Choroid plexus epithelial cell (primary cell): Measurements from ENCODE around the gene PRICKLE2.

Experiments used
- DNase-seq: peaks from one replicate; pipeline ENCODE4 v3.0.0-alpha.2; 2010; ENCODE audit warnings: low read depth
- H3K4me3 ChIP-seq: 2 replicates; pipeline ENCODE4 v1.5.1; 2011; ENCODE audit warnings: low read depth, mild to moderate bottlenecking, control low read depth, low read length, moderate library complexity
- CTCF ChIP-seq: conservative IDR thresholded peaks from 2 replicates; pipeline ENCODE4 v1.5.1; 2011; ENCODE audit warnings: low read depth, mild to moderate bottlenecking, control low read depth, inconsistent platforms, low read length, moderate library complexity

The PRICKLE2 gene

GRCh38 chr3:64140651-64141050, 84.6 kb downstream of the PRICKLE2 start:
- TF ChIP-seq CTCF, result no peak
- no peak for DNase-seq
- H3K4me3 ChIP-seq, result no peak overlapping the region

- DNase-seq, result no peak
- H3K4me3 ChIP-seq, result no peak overlapping the region
Observed at GRCh38 chr3:64138656-64139375, 86.5 kb downstream of the PRICKLE2 start.

GRCh38 chr3:64138046-64138445, 87.2 kb downstream of the PRICKLE2 start:
- no peak for DNase-seq
- no peak overlapping the region for H3K4me3 ChIP-seq
- no peak for TF ChIP-seq CTCF

More at GRCh38 chr3:64138656-64139375, 86.5 kb downstream of the PRICKLE2 start:
- TF ChIP-seq CTCF, result no peak

GRCh38 chr3:64134882-64135281, 90.4 kb downstream of the PRICKLE2 start:
- no peak for TF ChIP-seq CTCF

GRCh38 chr3:64133987-64134386, 91.3 kb downstream of the PRICKLE2 start:
- DNase-seq, result no peak
- no peak for TF ChIP-seq CTCF
- H3K4me3 ChIP-seq, result no peak overlapping the region

More at GRCh38 chr3:64134882-64135281, 90.4 kb downstream of the PRICKLE2 start:
- DNase-seq, result no peak
- no peak overlapping the region for H3K4me3 ChIP-seq

- no peak for TF ChIP-seq CTCF
- DNase-seq, result no peak
- H3K4me3 ChIP-seq, result no peak overlapping the region
Observed at GRCh38 chr3:64133272-64133671, 92.0 kb downstream of the PRICKLE2 start.
